ENCODE data around the gene DTX3. TPM values are rescaled to one million over a fixed set of nuclear protein-coding genes. Genes with fewer than 3 reads are reported as not detected.
A peak's percentile ranks its signal among the peaks of the same experiment; 100 is the strongest.
"Not testable (repeated sequence)": the region's sequence is repeated elsewhere in the genome, so short reads cannot be mapped to it uniquely, and the experiment has no call there.

DTX3 gene
- total and polyA plus RNA-seq, 7 experiments from 2014 or later = 5.3 to 42.5 (median 25.5) TPM

- peak overlapping the region; percentile 25 to 83 (median 70) for H3K4me3 Mint-ChIP-seq
- Histone ChIP-seq H3K4me3 (ENCODE audit: low read length) (peak overlapping the region; percentile 57), H3K4me1 (ENCODE audit: control insufficient read depth in 2 of 2, insufficient read depth in 2 of 2, low read length in 2 of 2) (peaks cover 8% of the 10 kb centered on the region in 2 donors), H3K27me3 (ENCODE audit: control insufficient read depth in 2 of 2, insufficient read depth in 2 of 2, low read length in 2 of 2) (peaks cover 0 to 21% of the 10 kb centered on the region in 2 donors), H3K27ac (ENCODE audit: low read depth, low read length) (no peak overlapping the region), H3K9me3 (ENCODE audit: control insufficient read depth in 2 of 3, low read length in 3 of 3) (no peaks in the 10 kb centered on the region), H3K36me3 (ENCODE audit: control insufficient read depth in 2 of 3, insufficient read depth in 3 of 3, low read length in 3 of 3) (no peaks in the 10 kb centered on the region)
- no peaks in the 10 kb centered on the region for H3K9me3 Mint-ChIP-seq
- H3K4me1 Mint-ChIP-seq = peaks cover 0 to 15% (median 10%) of the 10 kb centered on the region in 7 donors
- peaks cover 36 to 71% (median 50%) of the 10 kb centered on the region in 5 donors for H3K27me3 Mint-ChIP-seq
- H3K36me3 Mint-ChIP-seq = no peaks in the 10 kb centered on the region
- DNase-seq (peak in 1 of 9 donors; percentile 29), ATAC-seq (peak; percentile 18)
- ChIA-PET POLR2A (interaction anchor here (0.6 to 1.2 kb wide), 3 partner anchors 62 to 174 kb away, joined by 3 to 5 read pairs (median 3); partner anchors contain the start of gene OS9), CTCF (interaction anchor here (0.6 to 1.5 kb wide), 7 partner anchors 47 to 1206 kb away, joined by 3 to 4 read pairs (median 3); no protein-coding TSS in a partner anchor)
- intact Hi-C loops (cut with micrococcal nuclease) = loop anchor here in 1 of 2 donors (2.0 kb wide), 2 partner anchors 60 to 108 kb away; no protein-coding TSS in a partner anchor
- peak overlapping the region in 2 of 9 donors; percentile 13 to 66 for H3K27ac Mint-ChIP-seq
Observed at GRCh38 chr12:57632073-57632957, 27.7 kb downstream of the DTX3 start.

- Mint-ChIP-seq H3K27me3 (peaks cover 31 to 68% (median 46%) of the 10 kb centered on the region in 5 donors), H3K36me3 (no peaks in the 10 kb centered on the region), H3K4me3 (peak within 1 kb of the TSS; percentile 51 to 83 (median 70)), H3K9me3 (no peaks in the 10 kb centered on the region), H3K4me1 (peaks cover 0 to 11% (median 10%) of the 10 kb centered on the region in 7 donors), H3K27ac (peak within 1 kb of the TSS in 3 of 9 donors; percentile 13 to 66 (median 46))
- ChIA-PET POLR2A (interaction anchor here (0.6 to 1.2 kb wide), 4 partner anchors 61 to 174 kb away, joined by 3 to 5 read pairs (median 3); partner anchors contain the start of gene OS9), CTCF (interaction anchor here (0.6 to 1.5 kb wide), 6 partner anchors 48 to 1207 kb away, joined by 3 to 4 read pairs (median 3); no protein-coding TSS in a partner anchor)
- intact Hi-C loops (cut with micrococcal nuclease) = loop anchor here (1.0 to 2.0 kb wide), 7 partner anchors 50 to 272 kb away; partner anchors contain the start of genes GLI1 (in 1 of the 2) and OS9 (in 1 of the 2)
- Histone ChIP-seq H3K27ac (ENCODE audit: low read depth, low read length) (no peak within 1 kb of the TSS), H3K4me3 (ENCODE audit: low read length) (peak within 1 kb of the TSS; percentile 57), H3K36me3 (ENCODE audit: control insufficient read depth in 2 of 3, insufficient read depth in 3 of 3, low read length in 3 of 3) (no peaks in the 10 kb centered on the region), H3K4me1 (ENCODE audit: control insufficient read depth in 2 of 2, insufficient read depth in 2 of 2, low read length in 2 of 2) (peaks cover 8% of the 10 kb centered on the region in 2 donors), H3K9me3 (ENCODE audit: control insufficient read depth in 2 of 3, low read length in 3 of 3) (no peaks in the 10 kb centered on the region), H3K27me3 (ENCODE audit: control insufficient read depth in 2 of 2, insufficient read depth in 2 of 2, low read length in 2 of 2) (peaks cover 0 to 15% of the 10 kb centered on the region in 2 donors)
- ATAC-seq (peak; percentile 96), DNase-seq (peak; percentile 33 to 74 (median 63))
Observed at GRCh38 chr12:57632958-57633840, 28.6 kb downstream of the DTX3 start, which contains the start of gene B4GALNT1. Gene B4GALNT1 (minus strand): TSS chr12:57633201. CDS start chr12:57632132, 1,069 bp downstream.

GRCh38 chr12:57636731-57637130, 32.1 kb downstream of the DTX3 start:
- H3K9me3 Mint-ChIP-seq; DNase-seq; H3K36me3 ChIP-seq (ENCODE audit: control insufficient read depth in 2 of 3, insufficient read depth in 3 of 3, low read length in 3 of 3); ATAC-seq; POLR2A ChIA-PET; H3K4me1 ChIP-seq (ENCODE audit: control insufficient read depth in 2 of 2, insufficient read depth in 2 of 2, low read length in 2 of 2); H3K27ac ChIP-seq (ENCODE audit: low read depth, low read length); H3K9me3 ChIP-seq (ENCODE audit: control insufficient read depth in 2 of 3, low read length in 3 of 3); H3K27ac Mint-ChIP-seq; H3K27me3 ChIP-seq (ENCODE audit: control insufficient read depth in 2 of 2, insufficient read depth in 2 of 2, low read length in 2 of 2); H3K4me3 ChIP-seq (ENCODE audit: low read length); H3K4me3 Mint-ChIP-seq; H3K36me3 Mint-ChIP-seq: not testable (repeated sequence)
- CTCF ChIA-PET = interaction anchor here (0.7 kb wide), 1 partner anchor 245 kb away, joined by 5 read pairs; no protein-coding TSS in a partner anchor
- Mint-ChIP-seq H3K4me1 (peaks cover 0 to 10% (median 8%) of the 10 kb centered on the region in 7 donors), H3K27me3 (peaks cover 16 to 57% (median 33%) of the 10 kb centered on the region in 5 donors)
- intact Hi-C loops (cut with micrococcal nuclease) = loop anchor here in 1 of 2 donors (1.0 kb wide), 1 partner anchor 53 kb away; no protein-coding TSS in a partner anchor

GRCh38 chr12:57637364-57637763, 32.7 kb downstream of the DTX3 start:
- peaks cover 0 to 8% (median 6%) of the 10 kb centered on the region in 7 donors for H3K4me1 Mint-ChIP-seq
- intact Hi-C loops (cut with micrococcal nuclease) = loop anchor here in 1 of 2 donors (1.0 kb wide), 1 partner anchor 54 kb away; no protein-coding TSS in a partner anchor
- POLR2A ChIA-PET = no interaction called here

DNA sequence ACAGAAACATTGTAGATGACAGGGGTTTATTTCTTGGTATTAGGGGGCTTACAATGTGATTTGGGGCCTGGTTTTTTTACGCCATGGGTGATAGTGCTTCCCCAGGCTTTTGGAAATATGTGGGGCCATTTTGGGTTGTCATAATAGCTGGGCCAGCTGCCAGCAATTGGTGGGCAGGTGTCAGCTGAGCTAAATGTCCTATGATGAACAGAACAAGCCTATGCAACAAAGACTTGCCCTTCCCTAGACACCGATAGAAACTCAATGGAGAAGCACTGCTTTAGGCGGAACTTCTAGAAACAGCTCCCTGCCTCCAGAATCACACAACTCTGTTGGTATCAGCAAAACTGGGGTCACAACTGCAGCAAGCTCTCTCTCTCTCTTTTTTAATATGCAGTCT, 33.5 kb downstream of the DTX3 start:
- peaks cover 16 to 58% (median 30%) of the 10 kb centered on the region in 5 donors for H3K27me3 Mint-ChIP-seq
- peaks cover 0 to 8% (median 5%) of the 10 kb centered on the region in 7 donors for H3K4me1 Mint-ChIP-seq

More at GRCh38 chr12:57637364-57637763, 32.7 kb downstream of the DTX3 start:
- Mint-ChIP-seq H3K27me3 (peaks cover 16 to 59% (median 31%) of the 10 kb centered on the region in 5 donors), H3K4me3 (no peak overlapping the region), H3K36me3 (peaks cover 0 to 1% (median 0%) of the 10 kb centered on the region in 5 donors), H3K27ac (no peak overlapping the region), H3K9me3 (peaks cover 0 to 2% (median 0%) of the 10 kb centered on the region in 11 donors)
- ATAC-seq (no peak), DNase-seq (no peak)
- no peak overlapping the region for H3K27ac ChIP-seq (ENCODE audit: low read depth, low read length)
- H3K27me3 ChIP-seq (ENCODE audit: control insufficient read depth in 2 of 2, insufficient read depth in 2 of 2, low read length in 2 of 2) = no peaks in the 10 kb centered on the region
- peaks cover 1 to 5% of the 10 kb centered on the region in 2 donors for H3K4me1 ChIP-seq (ENCODE audit: control insufficient read depth in 2 of 2, insufficient read depth in 2 of 2, low read length in 2 of 2)
- H3K9me3 ChIP-seq (ENCODE audit: control insufficient read depth in 2 of 3, low read length in 3 of 3) = no peaks in the 10 kb centered on the region
- H3K4me3 ChIP-seq (ENCODE audit: low read length) = no peak overlapping the region
- CTCF ChIA-PET = interaction anchor here (0.8 kb wide), 1 partner anchor 53 kb away, joined by 4 read pairs; no protein-coding TSS in a partner anchor
- H3K36me3 ChIP-seq (ENCODE audit: control insufficient read depth in 2 of 3, insufficient read depth in 3 of 3, low read length in 3 of 3) = no peaks in the 10 kb centered on the region

More for the DNA sequence above, 33.5 kb downstream of the DTX3 start:
- intact Hi-C loops (cut with micrococcal nuclease) = no loop called here
- no peak overlapping the region for H3K27ac Mint-ChIP-seq
- peaks cover 0 to 1% (median 0%) of the 10 kb centered on the region in 5 donors for H3K36me3 Mint-ChIP-seq
- H3K9me3 Mint-ChIP-seq = peaks cover 0 to 2% (median 0%) of the 10 kb centered on the region in 11 donors
- Histone ChIP-seq H3K4me1 (ENCODE audit: control insufficient read depth in 2 of 2, insufficient read depth in 2 of 2, low read length in 2 of 2) (peaks cover 0 to 4% of the 10 kb centered on the region in 2 donors), H3K9me3 (ENCODE audit: control insufficient read depth in 2 of 3, low read length in 3 of 3) (no peaks in the 10 kb centered on the region), H3K27me3 (ENCODE audit: control insufficient read depth in 2 of 2, insufficient read depth in 2 of 2, low read length in 2 of 2) (no peaks in the 10 kb centered on the region), H3K27ac (ENCODE audit: low read depth, low read length) (no peak overlapping the region), H3K4me3 (ENCODE audit: low read length) (no peak overlapping the region), H3K36me3 (ENCODE audit: control insufficient read depth in 2 of 3, insufficient read depth in 3 of 3, low read length in 3 of 3) (no peaks in the 10 kb centered on the region)
- ATAC-seq = no peak
- ChIA-PET CTCF (interaction anchor here (0.8 kb wide), 1 partner anchor 54 kb away, joined by 4 read pairs; no protein-coding TSS in a partner anchor), POLR2A (interaction anchor here (0.7 kb wide), 1 partner anchor 83 kb away, joined by 3 read pairs; no protein-coding TSS in a partner anchor)
- H3K4me3 Mint-ChIP-seq = no peak overlapping the region
- no peak for DNase-seq

Measured in naive thymus-derived CD4-positive, alpha-beta T cell (primary cell).